Endodermal cell (in vitro differentiated cells): ENCODE results near the gene KHK. TPM values are rescaled to one million over a fixed set of nuclear protein-coding genes. Genes with fewer than 3 reads are reported as not detected.

Experiments
- DNase-seq: peaks from one replicate; pipeline ENCODE4 v3.0.0-alpha.2; 2017
- H3K27ac ChIP-seq: 2 replicates; pipeline ENCODE4 v1.5.1; 2013; ENCODE audit warnings: mild to moderate bottlenecking, low read depth, low read length, moderate library complexity
- H3K27me3 ChIP-seq: 2 replicates; pipeline ENCODE4 v1.6.1; 2013; ENCODE audit warnings: mild to moderate bottlenecking, low read length, moderate library complexity; ENCODE audit not compliant: insufficient read depth, control insufficient read depth, poor library complexity, severe bottlenecking
- H3K36me3 ChIP-seq: 2 replicates; pipeline ENCODE4 v1.7.0; 2013; ENCODE audit warnings: mild to moderate bottlenecking, low read length, moderate library complexity; ENCODE audit not compliant: control insufficient read depth, insufficient read depth
- H3K4me1 ChIP-seq: one replicate; pipeline ENCODE4 v1.7.0; 2013; ENCODE audit warnings: low read length; ENCODE audit not compliant: control insufficient read depth, insufficient read depth
- H3K4me3 ChIP-seq: 2 replicates; pipeline ENCODE4 v1.5.1; 2013; ENCODE audit warnings: mild to moderate bottlenecking, low read length, moderate library complexity
- H3K9ac ChIP-seq: 2 replicates; pipeline ENCODE4 v1.6.1; 2013; ENCODE audit warnings: mild to moderate bottlenecking, low read length, moderate library complexity; ENCODE audit not compliant: poor library complexity, severe bottlenecking; ENCODE audit errors: extremely low read depth
- H3K9me3 ChIP-seq: 2 replicates; pipeline ENCODE4 v1.6.1; 2013; ENCODE audit warnings: mild to moderate bottlenecking, low read length, moderate library complexity; ENCODE audit not compliant: control insufficient read depth
- H3K27ac Mint-ChIP-seq: 2 replicates; pipeline ENCODE4 v1.8.0; 2020; ENCODE audit warnings: mixed read lengths
- H3K27me3 Mint-ChIP-seq: 2 replicates; pipeline ENCODE4 v1.8.0; 2021; ENCODE audit warnings: mild to moderate bottlenecking, mixed read lengths; ENCODE audit not compliant: insufficient read depth
- H3K36me3 Mint-ChIP-seq: 2 replicates; pipeline ENCODE4 v1.8.0; 2020; ENCODE audit warnings: low read depth, mixed read lengths
- H3K4me1 Mint-ChIP-seq: 2 replicates; pipeline ENCODE4 v1.8.0; 2020; ENCODE audit warnings: mixed read lengths
- H3K4me3 Mint-ChIP-seq: 2 replicates; pipeline ENCODE4 v1.8.0; 2020; ENCODE audit warnings: mild to moderate bottlenecking, moderate library complexity, mixed read lengths
- H3K9me3 Mint-ChIP-seq: 2 replicates; pipeline ENCODE4 v1.8.0; 2020; ENCODE audit warnings: mild to moderate bottlenecking, mixed read lengths
- WGBS, 2 experiments: methylation state at CpG; one replicate each; pipeline versions ENCODE4 v1.1.5 to v1.1.7; 2013; ENCODE audit warnings: missing lambda C conversion rate in 2 of 2, mixed read lengths in 1 of 2; ENCODE audit not compliant: insufficient coverage in 1 of 2, insufficient read length in 1 of 2; 5-methylcytosine and 5-hydroxymethylcytosine counted together
- total RNA-seq, 2 donors: library from RNA; stranded (reverse); fragmentation: NEBNext Ultra II Directional in 1 of 2; extraction: Animal tissue kit (Norgen Biotek cat#: 25700) in 1 of 2; gene quantifications; 2 replicates in 1 of 2; 3 replicates in 1 of 2; pipeline ENCODE4 v1.2.1, GENCODE V29; 2021
- TF ChIP-seq, protein P1 (sequence below): fragments of 200-600 bp; sonication (generic); conservative IDR thresholded peaks from 2 replicates; pipeline ENCODE4 v1.5.0; 2021; ENCODE audit warnings: antibody characterized with exemption, mild to moderate bottlenecking

KHK gene
- total RNA-seq, 2 donors from 2014 or later, result 3.3 to 3.9 TPM

DNA sequence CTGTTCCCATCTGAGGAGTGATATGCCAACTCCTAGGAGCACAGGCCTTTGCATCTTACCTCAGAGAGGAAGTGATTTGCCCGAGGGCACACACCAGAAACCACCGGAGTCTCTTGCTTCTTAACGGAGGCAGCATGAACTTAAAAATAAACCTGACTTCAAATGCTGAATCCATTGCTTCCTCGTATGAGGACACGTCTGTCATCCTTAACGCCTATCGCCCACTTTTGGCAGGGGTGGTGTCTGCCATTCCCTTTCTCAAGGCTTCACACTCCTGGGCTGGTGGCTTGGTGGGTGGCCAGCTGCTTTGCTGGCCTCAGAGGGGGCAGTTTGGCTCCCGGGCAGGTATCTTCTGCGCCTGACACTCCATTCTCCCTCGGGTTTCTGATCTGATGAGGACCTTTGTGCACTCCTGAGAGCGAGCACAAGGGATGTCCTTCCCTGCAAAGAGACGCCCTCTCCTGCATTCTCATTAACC is 48.9 kb downstream of the KHK start:
- H3K9ac ChIP-seq, result no peak overlapping the region
- Mint-ChIP-seq H3K4me1 (peaks cover 10% of the 10 kb centered on the region), H3K36me3 (peaks cover 20% of the 10 kb centered on the region), H3K27me3 (peaks cover 14% of the 10 kb centered on the region), H3K4me3 (peak overlapping the region; percentile 84), H3K9me3 (no peaks in the 10 kb centered on the region), H3K27ac (no peak overlapping the region)
- 94% methylated on average over 12 of the region's 12 CpGs for WGBS, 2 experiments
- TF ChIP-seq, protein P1, sequence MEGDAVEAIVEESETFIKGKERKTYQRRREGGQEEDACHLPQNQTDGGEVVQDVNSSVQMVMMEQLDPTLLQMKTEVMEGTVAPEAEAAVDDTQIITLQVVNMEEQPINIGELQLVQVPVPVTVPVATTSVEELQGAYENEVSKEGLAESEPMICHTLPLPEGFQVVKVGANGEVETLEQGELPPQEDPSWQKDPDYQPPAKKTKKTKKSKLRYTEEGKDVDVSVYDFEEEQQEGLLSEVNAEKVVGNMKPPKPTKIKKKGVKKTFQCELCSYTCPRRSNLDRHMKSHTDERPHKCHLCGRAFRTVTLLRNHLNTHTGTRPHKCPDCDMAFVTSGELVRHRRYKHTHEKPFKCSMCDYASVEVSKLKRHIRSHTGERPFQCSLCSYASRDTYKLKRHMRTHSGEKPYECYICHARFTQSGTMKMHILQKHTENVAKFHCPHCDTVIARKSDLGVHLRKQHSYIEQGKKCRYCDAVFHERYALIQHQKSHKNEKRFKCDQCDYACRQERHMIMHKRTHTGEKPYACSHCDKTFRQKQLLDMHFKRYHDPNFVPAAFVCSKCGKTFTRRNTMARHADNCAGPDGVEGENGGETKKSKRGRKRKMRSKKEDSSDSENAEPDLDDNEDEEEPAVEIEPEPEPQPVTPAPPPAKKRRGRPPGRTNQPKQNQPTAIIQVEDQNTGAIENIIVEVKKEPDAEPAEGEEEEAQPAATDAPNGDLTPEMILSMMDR, result no peak
- DNase-seq, result no peak
- no peak overlapping the region for H3K4me3 ChIP-seq
- peaks cover 25% of the 10 kb centered on the region for H3K36me3 ChIP-seq
- H3K4me1 ChIP-seq, result no peaks in the 10 kb centered on the region
- no peaks in the 10 kb centered on the region for H3K27me3 ChIP-seq
- H3K27ac ChIP-seq, result no peak overlapping the region
- H3K9me3 ChIP-seq, result no peaks in the 10 kb centered on the region

DNA sequence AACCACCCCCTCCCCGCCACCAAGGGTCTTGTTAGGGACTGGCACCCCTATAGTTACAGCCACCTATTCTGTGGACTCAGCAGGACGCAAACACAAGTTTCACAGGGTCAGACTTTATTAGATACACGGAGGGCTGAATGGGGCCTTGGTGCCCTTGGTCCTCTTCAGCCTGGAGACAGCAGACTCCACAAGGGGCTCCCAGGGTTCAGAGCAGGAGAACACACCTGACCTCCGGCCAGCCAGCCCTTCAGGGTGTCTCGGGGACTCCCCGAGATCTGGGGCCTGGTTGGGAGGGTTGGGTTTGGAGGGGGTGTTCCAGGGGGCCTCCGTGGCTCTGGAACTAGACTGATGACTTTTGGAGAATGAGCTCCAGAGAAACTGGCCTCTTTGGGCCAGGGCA is 50.2 kb downstream of the KHK start:
- H3K9me3 ChIP-seq, result no peaks in the 10 kb centered on the region
- Mint-ChIP-seq H3K36me3 (peaks cover 9% of the 10 kb centered on the region), H3K9me3 (no peaks in the 10 kb centered on the region), H3K4me1 (peaks cover 10% of the 10 kb centered on the region), H3K4me3 (no peak overlapping the region), H3K27ac (no peak overlapping the region), H3K27me3 (peaks cover 14% of the 10 kb centered on the region)
- TF ChIP-seq, protein P1, result no peak
- no peaks in the 10 kb centered on the region for H3K4me1 ChIP-seq
- H3K36me3 ChIP-seq, result peaks cover 13% of the 10 kb centered on the region
- H3K27ac ChIP-seq, result no peak overlapping the region
- no peaks in the 10 kb centered on the region for H3K27me3 ChIP-seq
- no peak overlapping the region for H3K4me3 ChIP-seq
- DNase-seq, result no peak
- H3K9ac ChIP-seq, result no peak overlapping the region
- WGBS, 2 experiments, result 90 to 91% methylated on average over 2 to 7 of the region's 7 CpGs

DNA sequence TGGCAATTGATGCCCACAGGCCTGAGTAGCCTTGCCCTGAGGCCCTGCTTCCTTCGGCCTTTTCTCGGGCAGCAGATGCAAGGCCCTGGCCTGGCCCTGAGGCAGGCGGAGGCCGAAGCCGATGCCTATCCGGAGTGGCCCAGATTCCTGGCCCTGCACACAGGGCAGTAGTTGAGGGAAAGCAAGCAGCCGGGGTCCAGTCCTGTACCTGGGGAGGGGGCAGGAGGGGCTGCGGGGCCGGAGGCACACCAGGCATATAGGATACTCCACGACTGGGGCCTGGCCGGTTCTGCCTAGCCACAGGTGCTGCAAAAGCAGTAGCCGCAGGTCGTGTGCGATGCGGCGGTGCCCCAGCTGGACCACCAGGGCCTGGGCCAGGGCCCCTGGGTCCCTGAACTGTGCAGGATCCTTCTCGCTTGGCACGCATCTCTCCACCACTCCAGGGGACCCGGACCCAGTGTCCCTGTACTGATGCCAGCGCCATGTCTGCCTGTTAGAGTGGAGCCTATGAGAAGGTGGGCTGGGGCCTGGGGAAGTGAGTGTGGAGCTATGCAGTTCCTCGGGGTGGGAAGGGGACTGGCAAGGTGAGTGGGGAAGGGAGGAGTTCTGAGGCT is 50.9 kb downstream of the KHK start:
- H3K4me3 ChIP-seq, result no peak overlapping the region
- no peaks in the 10 kb centered on the region for H3K27me3 ChIP-seq
- no peaks in the 10 kb centered on the region for H3K4me1 ChIP-seq
- H3K4me3 Mint-ChIP-seq, result no peak overlapping the region
- H3K27me3 Mint-ChIP-seq, result peaks cover 14% of the 10 kb centered on the region
- TF ChIP-seq, protein P1, result no peak
- peaks cover 10% of the 10 kb centered on the region for H3K4me1 Mint-ChIP-seq
- H3K27ac ChIP-seq, result no peak overlapping the region
- no peaks in the 10 kb centered on the region for H3K9me3 Mint-ChIP-seq
- H3K27ac Mint-ChIP-seq, result no peak overlapping the region
- 93% methylated on average over 12 to 21 of the region's 21 CpGs for WGBS, 2 experiments
- H3K36me3 ChIP-seq, result peaks cover 6% of the 10 kb centered on the region
- no peak for DNase-seq
- H3K9ac ChIP-seq, result no peak overlapping the region
- peaks cover 7% of the 10 kb centered on the region for H3K36me3 Mint-ChIP-seq
- H3K9me3 ChIP-seq, result no peaks in the 10 kb centered on the region
